Spleen (tissue), 11 donors: ENCODE results near the gene DMD. TPM values are rescaled to one million over a fixed set of nuclear protein-coding genes. Genes with fewer than 3 reads are reported as not detected.

Experiments used
- DNase-seq: peaks from one replicate; pipeline ENCODE4 v3.0.0-alpha.2; 2020
- H3K27ac ChIP-seq, 8 donors: fragments of 200-600 bp; sonication (generic) in 7 of 8; 1 replicate in 4 of 8; 2 replicates in 4 of 8; pipeline versions ENCODE4 v1.5.0 to v1.8.0; 2016 to 2021; ENCODE audit warnings: inconsistent platforms in 4 of 8, mild to moderate bottlenecking in 4 of 8, moderate library complexity in 1 of 8
- H3K27me3 ChIP-seq, 7 donors: fragments of 200-600 bp; sonication (generic) in 6 of 7; replicated peaks in 1 of 7; 1 replicate in 4 of 7; 2 replicates in 3 of 7; pipeline versions ENCODE4 v1.5.0 to v1.8.0; 2016 to 2021; ENCODE audit warnings: inconsistent platforms in 3 of 7, mild to moderate bottlenecking in 1 of 7
- H3K36me3 ChIP-seq, 6 donors: fragments of 200-600 bp; sonication (generic) in 5 of 6; 1 replicate in 4 of 6; 2 replicates in 2 of 6; pipeline versions ENCODE4 v1.5.0 to v1.8.0; 2016 to 2021; ENCODE audit warnings: inconsistent platforms in 2 of 6
- H3K4me1 ChIP-seq, 6 donors: fragments of 200-600 bp; sonication (generic) in 5 of 6; 1 replicate in 3 of 6; 2 replicates in 3 of 6; pipeline versions ENCODE4 v1.5.0 to v1.8.0; 2016 to 2021; ENCODE audit warnings: inconsistent platforms in 3 of 6
- H3K4me3 ChIP-seq, 8 donors: fragments of 200-600 bp; sonication (generic) in 7 of 8; 1 replicate in 4 of 8; 2 replicates in 4 of 8; pipeline versions ENCODE4 v1.5.0 to v1.8.0; 2016 to 2021; ENCODE audit warnings: inconsistent platforms in 4 of 8, mild to moderate bottlenecking in 4 of 8, moderate library complexity in 2 of 8
- H3K9me3 ChIP-seq, 8 donors: fragments of 200-600 bp; sonication (generic) in 7 of 8; 1 replicate in 4 of 8; 2 replicates in 4 of 8; pipeline versions ENCODE4 v1.5.0 to v1.8.0; 2016 to 2021; ENCODE audit warnings: inconsistent platforms in 4 of 8
- POLR2A ChIP-seq, 3 donors: fragments of 450-650 bp; IDR thresholded peaks; one replicate each; pipeline ENCODE4 v1.5.1; 2017; ENCODE audit warnings: antibody characterized with exemption in 3 of 3, mild to moderate bottlenecking in 1 of 3
- POLR2AphosphoS5 ChIP-seq, 3 donors: sonication (generic); formaldehyde crosslinking; IDR thresholded peaks; one replicate each; pipeline ENCODE4 v1.5.1; 2017; ENCODE audit warnings: antibody characterized with exemption in 3 of 3
- WGBS, 5 donors: extraction: QIAGEN DNeasy Blood & Tissue Kit in 3 of 5; methylation state at CpG; one replicate each; pipeline versions ENCODE4 v1.1.5 to v1.1.7; 2013 to 2018; 5-methylcytosine and 5-hydroxymethylcytosine counted together
- intact Hi-C: fragments of 100-400 bp; cut with DNase I; formaldehyde crosslinking; loops from one replicate; pipeline ENCODE4 v1.15.0; 2023; ENCODE audit warnings: low total_unique reads
- polyA plus RNA-seq, 3 donors: library from polyadenylated mRNA; stranded (reverse); fragments of 200-250 nt; gene quantifications; one replicate each; pipeline ENCODE4 v1.2.1, GENCODE V29; 2013
- total RNA-seq, 7 donors: library from RNA; depleted of rRNA in 3 of 7; stranded (reverse); fragments of >200 nt in 3 of 7; fragmentation: NEBNext Ultra II Directional in 4 of 7; extraction: Animal tissue kit (Norgen Biotek cat#: 25700) in 4 of 7; gene quantifications; one replicate each; pipeline versions ENCODE4 v1.1.0 to v1.2.1, GENCODE V29; 2016 to 2021
- TF ChIP-seq, protein P1 (sequence below), 11 experiments: fragments of 200-600 bp in 7 of 11; fragments of 450-650 bp in 4 of 11; sonication (generic) in 4 of 11; IDR thresholded peaks in 8 of 11; conservative IDR thresholded peaks in 3 of 11; 1 replicate in 7 of 11; 2 replicates in 4 of 11; pipeline versions ENCODE4 v1.4.0 to v1.8.0; 2016 to 2021; ENCODE audit warnings: antibody characterized with exemption in 11 of 11, inconsistent platforms in 4 of 11, mild to moderate bottlenecking in 1 of 11
- donor health status: healthy with polysubstance abuse.
- donor health status: DM: no; HTN: no; CAD: no; lungs with moderate emphysema.
- donor health status: DM: no; HTN: no; CAD: no.
- donor health status: Bipolar disorder and iron deficiency.
- donor health status: healthy.
- donor health status: DM: no; HTN: no; CAD: no.
- donor health status: DM: yes; HTN: yes; CAD: no.

Gene DMD
- total and polyA plus RNA-seq, 10 donors: 1.3 to 11.3 (median 4.4) TPM

DNA sequence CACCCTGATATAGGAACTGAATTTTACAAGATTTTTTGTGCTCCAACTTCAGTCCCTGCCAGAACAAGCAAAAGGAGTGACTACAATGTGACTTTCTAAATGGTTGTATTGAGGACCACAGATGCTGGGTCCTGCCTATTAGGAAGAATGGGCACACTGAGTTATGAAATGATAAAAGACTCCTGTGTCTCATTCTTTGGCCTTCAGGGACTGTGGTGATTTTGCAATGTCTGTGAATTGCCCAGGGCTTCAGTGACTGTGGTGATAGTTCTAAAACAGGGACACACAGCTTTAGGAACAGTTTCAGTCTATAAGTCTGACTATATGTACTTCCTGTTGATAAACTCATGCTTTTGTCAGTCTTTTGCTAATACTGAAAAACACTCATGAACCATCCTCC is 210.2 kb downstream of the DMD start:
- Histone ChIP-seq H3K27ac (no peak overlapping the region), H3K4me1 (no peaks in the 10 kb centered on the region)
- no peak for TF ChIP-seq POLR2A (IDR thresholded peaks at IDR 0.05)

GRCh38 chrX:32998776-32999175 is 212.6 kb downstream of the DMD start:
- WGBS, 5 donors: 66 to 97% (median 91%) methylated on average over 4 of the region's 4 CpGs
- intact Hi-C loops: no loop called here
- no peaks in the 10 kb centered on the region for H3K36me3 ChIP-seq
- DNase-seq: no peak
- no peak overlapping the region for H3K4me3 ChIP-seq
- no peak overlapping the region for H3K27ac ChIP-seq
- TF ChIP-seq POLR2AphosphoS5 (IDR thresholded peaks at IDR 0.05): no peak
- TF ChIP-seq POLR2A (IDR thresholded peaks at IDR 0.05): no peak
- TF ChIP-seq, protein P1, sequence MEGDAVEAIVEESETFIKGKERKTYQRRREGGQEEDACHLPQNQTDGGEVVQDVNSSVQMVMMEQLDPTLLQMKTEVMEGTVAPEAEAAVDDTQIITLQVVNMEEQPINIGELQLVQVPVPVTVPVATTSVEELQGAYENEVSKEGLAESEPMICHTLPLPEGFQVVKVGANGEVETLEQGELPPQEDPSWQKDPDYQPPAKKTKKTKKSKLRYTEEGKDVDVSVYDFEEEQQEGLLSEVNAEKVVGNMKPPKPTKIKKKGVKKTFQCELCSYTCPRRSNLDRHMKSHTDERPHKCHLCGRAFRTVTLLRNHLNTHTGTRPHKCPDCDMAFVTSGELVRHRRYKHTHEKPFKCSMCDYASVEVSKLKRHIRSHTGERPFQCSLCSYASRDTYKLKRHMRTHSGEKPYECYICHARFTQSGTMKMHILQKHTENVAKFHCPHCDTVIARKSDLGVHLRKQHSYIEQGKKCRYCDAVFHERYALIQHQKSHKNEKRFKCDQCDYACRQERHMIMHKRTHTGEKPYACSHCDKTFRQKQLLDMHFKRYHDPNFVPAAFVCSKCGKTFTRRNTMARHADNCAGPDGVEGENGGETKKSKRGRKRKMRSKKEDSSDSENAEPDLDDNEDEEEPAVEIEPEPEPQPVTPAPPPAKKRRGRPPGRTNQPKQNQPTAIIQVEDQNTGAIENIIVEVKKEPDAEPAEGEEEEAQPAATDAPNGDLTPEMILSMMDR (IDR thresholded peaks at IDR 0.05 in 8 of 11, conservative IDR thresholded peaks at IDR 0.05 in 3 of 11): no peak
- H3K4me1 ChIP-seq: no peaks in the 10 kb centered on the region
- H3K9me3 ChIP-seq: no peaks in the 10 kb centered on the region
- no peaks in the 10 kb centered on the region for H3K27me3 ChIP-seq

More for the DNA sequence above, 210.2 kb downstream of the DMD start:
- Histone ChIP-seq H3K4me3 (no peak overlapping the region), H3K36me3 (no peaks in the 10 kb centered on the region), H3K27me3 (no peaks in the 10 kb centered on the region), H3K9me3 (no peaks in the 10 kb centered on the region)
- intact Hi-C loops: no loop called here
- no peak for DNase-seq

GRCh38 chrX:32995427-32995826 is 215.9 kb downstream of the DMD start:
- no peaks in the 10 kb centered on the region for H3K9me3 ChIP-seq
- no peak overlapping the region for H3K4me3 ChIP-seq
- no peak for DNase-seq
- intact Hi-C loops: no loop called here
- H3K36me3 ChIP-seq: no peaks in the 10 kb centered on the region
- no peak overlapping the region for H3K27ac ChIP-seq
- TF ChIP-seq, protein P1 (IDR thresholded peaks at IDR 0.05 in 8 of 11, conservative IDR thresholded peaks at IDR 0.05 in 3 of 11): no peak
- TF ChIP-seq POLR2AphosphoS5 (IDR thresholded peaks at IDR 0.05) (no peak), POLR2A (IDR thresholded peaks at IDR 0.05) (no peak)
- H3K27me3 ChIP-seq: no peaks in the 10 kb centered on the region
- 62 to 88% (median 86%) methylated on average over 3 of the region's 3 CpGs for WGBS, 5 donors
- no peaks in the 10 kb centered on the region for H3K4me1 ChIP-seq

- Histone ChIP-seq H3K27me3 (no peaks in the 10 kb centered on the region), H3K4me3 (no peak overlapping the region), H3K4me1 (no peaks in the 10 kb centered on the region), H3K9me3 (no peaks in the 10 kb centered on the region), H3K27ac (no peak overlapping the region), H3K36me3 (no peaks in the 10 kb centered on the region)
- intact Hi-C loops: no loop called here
- 22 to 49% (median 35%) methylated on average over 4 of the region's 4 CpGs for WGBS, 5 donors
- TF ChIP-seq POLR2A (IDR thresholded peaks at IDR 0.05): no peak
- no peak for TF ChIP-seq POLR2AphosphoS5 (IDR thresholded peaks at IDR 0.05)
- TF ChIP-seq, protein P1 (IDR thresholded peaks at IDR 0.05 in 8 of 11, conservative IDR thresholded peaks at IDR 0.05 in 3 of 11): no peak
- no peak for DNase-seq
Observed at GRCh38 chrX:32987142-32987541, 224.2 kb downstream of the DMD start.

DNA sequence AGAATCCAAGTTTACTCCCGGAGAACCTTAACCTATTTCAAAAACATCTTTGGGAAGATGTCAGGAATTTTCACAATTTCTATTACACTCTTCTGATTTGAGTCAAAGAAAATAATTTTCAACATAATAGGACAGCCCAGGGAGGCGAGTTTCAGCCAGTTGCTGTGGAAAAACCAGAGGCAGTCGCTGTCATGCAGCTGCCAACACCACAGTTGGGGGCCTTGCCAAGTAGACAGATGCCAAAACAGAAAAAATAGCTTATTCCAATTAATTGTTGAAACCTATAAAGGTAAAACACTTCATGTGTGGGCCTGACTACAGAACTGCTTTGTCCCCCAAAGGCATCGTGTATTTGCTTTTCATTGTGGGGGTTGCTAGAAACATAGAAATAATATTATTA is 225.8 kb downstream of the DMD start:
- 60 to 79% (median 71%) methylated on average over 4 of the region's 4 CpGs for WGBS, 5 donors
- TF ChIP-seq POLR2A (IDR thresholded peaks at IDR 0.05) (no peak), POLR2AphosphoS5 (IDR thresholded peaks at IDR 0.05) (no peak)
- TF ChIP-seq, protein P1 (IDR thresholded peaks at IDR 0.05 in 8 of 11, conservative IDR thresholded peaks at IDR 0.05 in 3 of 11): no peak
- H3K36me3 ChIP-seq: no peaks in the 10 kb centered on the region
- no peaks in the 10 kb centered on the region for H3K4me1 ChIP-seq
- no peaks in the 10 kb centered on the region for H3K9me3 ChIP-seq
- no peak overlapping the region for H3K27ac ChIP-seq
- H3K27me3 ChIP-seq: no peaks in the 10 kb centered on the region
- no peak for DNase-seq
- H3K4me3 ChIP-seq: no peak overlapping the region
- intact Hi-C loops: no loop called here
